Stomach (tissue), 9 donors: ENCODE data around the gene DLG5. TPM values are rescaled to one million over a fixed set of nuclear protein-coding genes. Genes with fewer than 3 reads are reported as not detected.

Experiments
- DNase-seq, 2 donors: peaks; one replicate each; pipeline versions ENCODE4 v3.0.0 to v3.0.0-alpha.2; 2013 to 2019
- H3K27ac ChIP-seq, 5 donors: fragments of 200-600 bp in 4 of 5; sonication (generic) in 4 of 5; one replicate each; pipeline ENCODE4 v1.5.1; 2013 to 2019; ENCODE audit warnings: mild to moderate bottlenecking in 1 of 5, moderate library complexity in 1 of 5
- H3K27me3 ChIP-seq, 3 donors: fragments of 200-600 bp; sonication (generic); one replicate each; pipeline ENCODE4 v1.5.1; 2017 to 2019; ENCODE audit warnings: mixed run types in 1 of 3
- H3K36me3 ChIP-seq, 4 donors: fragments of 200-600 bp; sonication (generic); 1 replicate in 3 of 4; 2 replicates in 1 of 4; pipeline ENCODE4 v1.5.1; 2016 to 2019
- H3K4me1 ChIP-seq, 4 donors: fragments of 200-600 bp; sonication (generic); one replicate each; pipeline ENCODE4 v1.5.1; 2016 to 2019
- H3K4me3 ChIP-seq, 4 donors: fragments of 200-600 bp; sonication (generic) in 3 of 4; one replicate each; pipeline ENCODE4 v1.5.1; 2016 to 2019; ENCODE audit warnings: mild to moderate bottlenecking in 1 of 4
- H3K9me3 ChIP-seq, 4 donors: fragments of 200-600 bp; sonication (generic); one replicate each; pipeline ENCODE4 v1.5.1; 2016 to 2019
- CTCF ChIP-seq, 7 experiments: fragments of 450-650 bp in 4 of 7; fragments of 200-600 bp in 3 of 7; sonication (generic) in 3 of 7; IDR thresholded peaks; one replicate each; pipeline ENCODE4 v1.5.1; 2016 to 2019; ENCODE audit warnings: antibody characterized with exemption in 7 of 7, control low read depth in 2 of 7, mild to moderate bottlenecking in 1 of 7
- EP300 ChIP-seq: sonication (generic); formaldehyde crosslinking; IDR thresholded peaks from one replicate; pipeline ENCODE4 v1.6.1; 2017; ENCODE audit warnings: antibody characterized with exemption
- POLR2A ChIP-seq, 4 donors: fragments of 450-650 bp; IDR thresholded peaks; one replicate each; pipeline ENCODE4 v1.6.1; 2016; ENCODE audit warnings: antibody characterized with exemption in 4 of 4, control low read depth in 2 of 4, mild to moderate bottlenecking in 1 of 4, moderate library complexity in 1 of 4
- POLR2AphosphoS5 ChIP-seq, 3 donors: sonication (generic); formaldehyde crosslinking; IDR thresholded peaks; one replicate each; pipeline ENCODE4 v1.6.1; 2016; ENCODE audit warnings: antibody characterized with exemption in 3 of 3
- WGBS, 5 donors: extraction: QIAGEN DNeasy Blood & Tissue Kit in 3 of 5; methylation state at CpG; one replicate each; pipeline versions ENCODE4 v1.1.5 to v1.1.7; 2013 to 2018; 5-methylcytosine and 5-hydroxymethylcytosine counted together
- intact Hi-C: fragments of 100-400 bp; cut with DNase I; formaldehyde crosslinking; loops from one replicate; pipeline ENCODE4 v1.15.1; 2023; ENCODE audit warnings: low total_unique reads
- polyA plus RNA-seq, 3 donors: library from polyadenylated mRNA; stranded (reverse); fragments of 200-250 nt; gene quantifications; one replicate each; pipeline ENCODE4 v1.2.3, GENCODE V29; 2013
- total RNA-seq, 5 donors: library from RNA; depleted of rRNA; stranded (reverse); fragments of >200 nt; gene quantifications; one replicate each; pipeline versions ENCODE4 v1.1.0 to v1.2.3, GENCODE V29; 2014 to 2016
- donor health status: healthy with polysubstance abuse.
- donor health status: Bipolar disorder and iron deficiency.
- donor health status: healthy.

The DLG5 gene
- total and polyA plus RNA-seq, 8 donors, result 9.2 to 134 (median 32.7) TPM

- no peak overlapping the region for H3K27ac ChIP-seq
- H3K4me1 ChIP-seq, result no peaks in the 10 kb centered on the region
- no peaks in the 10 kb centered on the region for H3K36me3 ChIP-seq
- no peak for DNase-seq
- H3K9me3 ChIP-seq, result peaks cover 0 to 10% (median 0%) of the 10 kb centered on the region in 4 donors
- H3K4me3 ChIP-seq, result no peak overlapping the region
- 73 to 91% (median 87%) methylated on average over 6 of the region's 6 CpGs for WGBS, 5 donors
- H3K27me3 ChIP-seq, result no peaks in the 10 kb centered on the region
- TF ChIP-seq POLR2AphosphoS5 (IDR thresholded peaks at IDR 0.05), result no peak
- intact Hi-C loops, result loop anchor here (10.0 kb wide), 1 partner anchor 116 kb away; no protein-coding TSS in a partner anchor
Observed at GRCh38 chr10:77960829-77961329, 34.3 kb upstream of the DLG5 start.

DNA sequence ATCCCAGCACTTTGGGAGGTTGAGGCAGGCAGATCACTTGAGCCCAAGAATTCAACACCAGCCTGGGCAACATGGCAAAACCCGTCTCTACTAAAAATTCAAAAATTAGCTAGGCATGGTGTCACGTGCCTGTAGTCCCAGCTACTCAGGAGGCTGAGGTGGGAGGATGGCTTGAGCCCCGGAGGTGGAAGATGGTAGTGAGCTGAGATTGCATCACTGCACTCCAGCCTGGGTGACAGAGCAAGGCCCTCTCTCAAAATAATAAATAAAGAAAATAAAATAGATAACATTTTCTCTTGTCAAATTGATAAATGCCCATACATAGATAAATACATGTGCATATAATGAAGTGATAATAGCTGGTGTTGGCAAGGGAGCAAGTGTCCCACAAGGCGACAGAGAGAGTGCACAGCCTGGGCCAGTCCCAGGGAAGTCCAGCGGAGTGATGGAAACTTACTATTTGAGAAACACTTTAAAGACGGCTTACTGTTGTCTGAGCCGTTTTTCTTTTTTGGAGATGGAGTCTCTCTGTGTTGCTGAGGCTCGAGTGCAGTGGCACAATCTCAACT is 33.4 kb upstream of the DLG5 start:
- no peak for TF ChIP-seq EP300
- no peak for TF ChIP-seq POLR2AphosphoS5 (IDR thresholded peaks at IDR 0.05)
- TF ChIP-seq CTCF (IDR thresholded peaks at IDR 0.05), result no peak
- no peak for TF ChIP-seq POLR2A (IDR thresholded peaks at IDR 0.05)
- DNase-seq, result no peak
- 81 to 89% (median 86%) methylated on average over 8 of the region's 8 CpGs for WGBS, 5 donors
- Histone ChIP-seq H3K36me3 (no peaks in the 10 kb centered on the region), H3K27ac (peak overlapping the region in 1 of 5 donors; percentile 14), H3K4me3 (no peak overlapping the region), H3K9me3 (peaks cover 0 to 10% (median 0%) of the 10 kb centered on the region in 4 donors), H3K27me3 (no peaks in the 10 kb centered on the region), H3K4me1 (no peaks in the 10 kb centered on the region)
- intact Hi-C loops, result loop anchor here (10.0 kb wide), 1 partner anchor 115 kb away; no protein-coding TSS in a partner anchor

- Histone ChIP-seq H3K36me3 (no peaks in the 10 kb centered on the region), H3K27ac (peak overlapping the region in 1 of 5 donors; percentile 30), H3K4me1 (no peaks in the 10 kb centered on the region), H3K9me3 (peaks cover 0 to 9% (median 0%) of the 10 kb centered on the region in 4 donors), H3K4me3 (no peak overlapping the region), H3K27me3 (no peaks in the 10 kb centered on the region)
- intact Hi-C loops, result no loop called here
- WGBS, 5 donors, result 61 to 73% (median 67%) methylated on average over 4 of the region's 4 CpGs
- no peak for TF ChIP-seq EP300
- TF ChIP-seq CTCF (IDR thresholded peaks at IDR 0.05), result no peak
- no peak for TF ChIP-seq POLR2AphosphoS5 (IDR thresholded peaks at IDR 0.05)
- no peak for TF ChIP-seq POLR2A (IDR thresholded peaks at IDR 0.05)
- no peak for DNase-seq
Observed at GRCh38 chr10:77959384-77959783, 32.8 kb upstream of the DLG5 start.

- Histone ChIP-seq H3K36me3 (no peaks in the 10 kb centered on the region), H3K4me1 (no peaks in the 10 kb centered on the region), H3K9me3 (peaks cover 11 to 27% (median 22%) of the 10 kb centered on the region in 4 donors), H3K4me3 (no peak overlapping the region), H3K27ac (no peak overlapping the region), H3K27me3 (no peaks in the 10 kb centered on the region)
- intact Hi-C loops, result no loop called here
- WGBS, 5 donors, result 57 to 78% (median 69%) methylated on average over 1 of the region's 1 CpG
- DNase-seq, result no peak
- TF ChIP-seq EP300, result no peak
- TF ChIP-seq POLR2A (IDR thresholded peaks at IDR 0.05), result no peak
- no peak for TF ChIP-seq POLR2AphosphoS5 (IDR thresholded peaks at IDR 0.05)
- TF ChIP-seq CTCF (IDR thresholded peaks at IDR 0.05), result no peak
Observed at GRCh38 chr10:77955136-77955535, 28.6 kb upstream of the DLG5 start.

DNA sequence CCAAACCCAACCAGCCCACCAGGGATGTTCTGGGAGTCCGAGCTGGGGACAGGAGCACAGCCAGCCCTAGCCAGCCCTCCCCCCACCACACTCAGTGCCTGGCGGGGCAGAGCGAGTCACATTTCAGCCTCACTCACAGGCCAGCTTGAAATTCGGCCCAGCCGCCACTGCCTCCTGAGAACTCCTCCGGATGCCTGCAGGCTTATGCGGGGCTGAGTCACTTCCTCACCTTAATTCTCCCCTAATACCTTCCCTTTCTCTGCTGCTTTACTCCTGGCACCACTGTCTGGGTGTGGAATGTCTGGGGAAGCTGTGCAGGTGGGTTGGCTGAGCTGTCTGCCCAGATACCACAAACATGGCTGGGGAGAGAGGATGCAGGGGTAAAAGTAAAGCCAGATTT is 22.6 kb upstream of the DLG5 start:
- peaks cover 11 to 29% (median 22%) of the 10 kb centered on the region in 4 donors for H3K9me3 ChIP-seq
- 39 to 51% (median 45%) methylated on average over 6 to 7 of the region's 7 CpGs for WGBS, 5 donors
- TF ChIP-seq POLR2AphosphoS5 (IDR thresholded peaks at IDR 0.05) (no peak), CTCF (IDR thresholded peaks at IDR 0.05) (no peak), EP300 (no peak), POLR2A (IDR thresholded peaks at IDR 0.05) (no peak)
- intact Hi-C loops, result no loop called here
- H3K36me3 ChIP-seq, result no peaks in the 10 kb centered on the region
- no peak overlapping the region for H3K27ac ChIP-seq
- no peak overlapping the region for H3K4me3 ChIP-seq
- no peak for DNase-seq
- H3K27me3 ChIP-seq, result no peaks in the 10 kb centered on the region
- H3K4me1 ChIP-seq, result no peaks in the 10 kb centered on the region
